Kidney epithelial cell (primary cell): ENCODE results near the gene CFAP119. TPM values are rescaled to one million over a fixed set of nuclear protein-coding genes. Genes with fewer than 3 reads are reported as not detected.

Source experiments
- DNase-seq: peaks from one replicate; pipeline ENCODE4 v3.0.0-alpha.2; 2010; ENCODE audit warnings: low read depth
- H3K27me3 ChIP-seq: 2 replicates; pipeline ENCODE4 v1.6.0; 2011; ENCODE audit warnings: low read length; ENCODE audit not compliant: control insufficient read depth, insufficient read depth
- H3K36me3 ChIP-seq: 2 replicates; pipeline ENCODE4 v1.5.1; 2011; ENCODE audit warnings: low read length; ENCODE audit not compliant: control insufficient read depth, insufficient read depth
- H3K4me3 ChIP-seq: 2 replicates; pipeline ENCODE4 v1.5.1; 2011; ENCODE audit warnings: low read depth, mild to moderate bottlenecking, control low read depth, low read length
- total RNA-seq: library from RNA; depleted of rRNA; stranded (reverse); fragments of >200 nt; gene quantifications from 2 replicates; pipeline ENCODE4 v1.2.3, GENCODE V29; 2015
- TF ChIP-seq, protein P1 (sequence below): IDR thresholded peaks from 2 replicates; pipeline ENCODE4 v1.5.1; 2011; ENCODE audit warnings: mild to moderate bottlenecking, moderate library complexity, low read length, control low read depth, inconsistent platforms; ENCODE audit not compliant: insufficient read depth, poor library complexity, severe bottlenecking

CFAP119 gene
- total RNA-seq, 1 donor from 2014 or later: 1.6 TPM

DNA sequence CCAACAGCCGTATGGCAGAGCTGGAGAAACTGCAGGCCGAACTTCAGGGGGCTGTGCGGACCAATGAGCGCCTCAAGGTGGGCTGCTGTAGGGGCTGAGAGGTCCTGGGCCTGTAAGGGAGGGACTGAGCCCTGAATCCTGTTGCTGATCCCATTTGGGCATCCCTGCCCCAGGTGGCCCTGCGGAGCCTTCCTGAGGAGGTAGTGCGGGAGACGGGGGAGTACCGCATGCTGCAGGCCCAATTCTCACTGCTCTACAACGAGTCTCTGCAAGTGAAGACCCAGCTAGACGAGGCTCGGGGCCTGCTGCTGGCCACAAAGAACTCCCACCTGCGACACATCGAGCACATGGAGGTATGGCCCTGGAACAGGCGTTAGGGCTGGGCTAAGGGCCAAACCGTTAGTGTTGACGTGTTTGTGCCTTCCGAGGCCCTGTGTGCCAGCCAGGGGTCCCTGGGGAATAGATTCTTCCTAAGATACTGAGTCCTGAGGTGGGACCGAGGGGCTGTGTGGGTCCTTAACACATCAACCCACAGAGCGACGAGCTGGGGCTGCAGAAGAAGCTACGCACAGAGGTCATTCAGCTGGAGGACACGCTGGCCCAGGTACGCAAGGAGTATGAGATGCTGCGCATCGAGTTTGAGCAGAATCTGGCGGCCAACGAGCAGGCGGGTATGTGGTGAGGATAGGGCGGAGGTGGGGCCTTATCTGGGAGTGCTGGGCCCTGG, 4.5 kb upstream of the CFAP119 start:
- Histone ChIP-seq H3K4me3 (no peak overlapping the region), H3K36me3 (peaks cover 11% of the 10 kb centered on the region), H3K27me3 (no peaks in the 10 kb centered on the region)
- no peak for DNase-seq
- TF ChIP-seq, protein P1, sequence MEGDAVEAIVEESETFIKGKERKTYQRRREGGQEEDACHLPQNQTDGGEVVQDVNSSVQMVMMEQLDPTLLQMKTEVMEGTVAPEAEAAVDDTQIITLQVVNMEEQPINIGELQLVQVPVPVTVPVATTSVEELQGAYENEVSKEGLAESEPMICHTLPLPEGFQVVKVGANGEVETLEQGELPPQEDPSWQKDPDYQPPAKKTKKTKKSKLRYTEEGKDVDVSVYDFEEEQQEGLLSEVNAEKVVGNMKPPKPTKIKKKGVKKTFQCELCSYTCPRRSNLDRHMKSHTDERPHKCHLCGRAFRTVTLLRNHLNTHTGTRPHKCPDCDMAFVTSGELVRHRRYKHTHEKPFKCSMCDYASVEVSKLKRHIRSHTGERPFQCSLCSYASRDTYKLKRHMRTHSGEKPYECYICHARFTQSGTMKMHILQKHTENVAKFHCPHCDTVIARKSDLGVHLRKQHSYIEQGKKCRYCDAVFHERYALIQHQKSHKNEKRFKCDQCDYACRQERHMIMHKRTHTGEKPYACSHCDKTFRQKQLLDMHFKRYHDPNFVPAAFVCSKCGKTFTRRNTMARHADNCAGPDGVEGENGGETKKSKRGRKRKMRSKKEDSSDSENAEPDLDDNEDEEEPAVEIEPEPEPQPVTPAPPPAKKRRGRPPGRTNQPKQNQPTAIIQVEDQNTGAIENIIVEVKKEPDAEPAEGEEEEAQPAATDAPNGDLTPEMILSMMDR: no peak

DNA sequence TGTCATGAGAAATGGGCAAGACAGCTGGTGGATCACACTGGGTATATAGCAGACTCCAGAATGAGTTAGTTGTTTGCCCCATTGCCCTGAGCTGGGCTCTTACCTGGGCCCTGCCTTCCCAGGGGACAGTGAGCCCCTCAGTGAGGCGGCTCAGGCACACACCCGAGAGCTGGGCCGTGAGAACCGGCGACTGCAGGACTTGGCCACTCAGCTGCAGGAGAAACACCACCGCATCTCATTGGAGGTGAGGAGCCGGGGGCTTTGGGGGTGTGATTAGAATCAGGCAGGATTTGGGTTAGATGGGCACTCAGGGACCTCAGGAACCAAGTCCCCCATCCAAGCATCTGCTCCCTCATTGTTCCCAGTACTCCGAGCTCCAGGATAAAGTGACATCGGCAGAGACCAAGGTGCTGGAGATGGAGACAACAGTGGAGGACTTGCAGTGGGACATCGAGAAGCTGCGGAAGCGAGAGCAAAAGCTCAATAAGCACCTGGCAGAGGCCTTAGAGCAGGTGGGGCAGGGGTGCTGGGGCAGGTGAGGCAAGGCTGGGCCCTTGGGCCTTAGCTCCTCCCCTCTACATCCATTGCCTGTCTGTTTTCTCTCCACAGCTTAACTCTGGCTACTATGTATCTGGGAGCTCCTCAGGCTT, 3.1 kb upstream of the CFAP119 start:
- no peak for DNase-seq
- H3K27me3 ChIP-seq: no peaks in the 10 kb centered on the region
- H3K36me3 ChIP-seq: peaks cover 12% of the 10 kb centered on the region
- H3K4me3 ChIP-seq: no peak overlapping the region
- TF ChIP-seq, protein P1: no peak

DNA sequence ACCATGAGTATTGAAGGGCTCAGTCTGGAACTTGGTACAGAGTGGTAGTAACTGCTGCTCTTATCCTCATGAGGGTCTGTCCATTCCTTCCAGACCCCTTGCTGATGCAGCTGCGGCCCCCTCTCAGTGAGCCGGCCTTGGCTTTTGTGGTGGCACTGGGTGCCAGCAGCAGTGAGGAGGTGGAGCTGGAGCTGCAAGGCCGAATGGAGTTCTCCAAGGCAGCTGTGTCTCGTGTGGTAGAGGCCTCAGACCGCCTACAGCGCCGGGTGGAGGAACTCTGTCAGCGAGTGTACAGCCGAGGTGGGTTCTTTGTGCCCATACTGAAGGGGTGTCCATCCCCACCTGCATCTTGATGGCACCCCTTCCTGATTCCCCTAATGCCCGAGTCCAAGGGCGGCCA, 2.2 kb upstream of the CFAP119 start:
- no peak overlapping the region for H3K4me3 ChIP-seq
- DNase-seq: no peak
- peaks cover 12% of the 10 kb centered on the region for H3K36me3 ChIP-seq
- no peaks in the 10 kb centered on the region for H3K27me3 ChIP-seq
- TF ChIP-seq, protein P1: no peak

DNA sequence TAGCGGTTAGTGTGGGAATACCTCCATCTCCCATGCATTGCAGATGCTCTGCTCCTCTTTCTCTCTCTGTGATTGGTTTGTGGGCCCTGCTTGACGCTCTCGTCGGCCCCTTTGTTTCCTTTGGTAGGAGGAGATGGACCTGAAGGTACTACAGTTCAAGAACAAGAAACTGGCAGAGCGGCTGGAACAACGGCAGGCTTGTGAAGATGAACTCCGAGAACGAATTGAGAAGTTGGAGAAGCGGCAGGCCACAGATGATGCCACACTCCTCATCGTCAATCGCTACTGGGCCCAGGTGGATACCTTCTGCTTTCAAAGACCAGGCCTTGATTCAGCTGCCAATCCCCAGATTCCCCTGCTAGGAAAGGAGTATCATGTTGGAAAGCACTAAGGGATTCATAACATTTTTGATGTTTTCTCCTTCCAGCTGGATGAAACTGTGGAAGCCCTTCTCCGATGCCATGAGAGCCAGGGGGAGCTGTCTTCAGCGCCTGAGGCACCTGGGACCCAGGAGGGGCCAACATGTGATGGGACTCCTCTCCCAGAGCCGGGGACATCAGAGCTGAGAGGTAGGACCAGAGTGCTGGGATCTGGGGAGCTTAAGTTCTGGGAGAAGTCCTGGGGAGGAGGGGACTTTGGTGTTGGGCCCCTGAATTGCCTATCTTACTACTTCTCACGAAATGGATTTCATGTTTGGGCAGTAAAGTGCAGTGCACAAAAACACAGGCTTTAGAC, 1.3 kb upstream of the CFAP119 start:
- Histone ChIP-seq H3K27me3 (no peaks in the 10 kb centered on the region), H3K4me3 (peak overlapping the region; percentile 82), H3K36me3 (peaks cover 9% of the 10 kb centered on the region)
- TF ChIP-seq, protein P1: no peak
- DNase-seq: no peak

DNA sequence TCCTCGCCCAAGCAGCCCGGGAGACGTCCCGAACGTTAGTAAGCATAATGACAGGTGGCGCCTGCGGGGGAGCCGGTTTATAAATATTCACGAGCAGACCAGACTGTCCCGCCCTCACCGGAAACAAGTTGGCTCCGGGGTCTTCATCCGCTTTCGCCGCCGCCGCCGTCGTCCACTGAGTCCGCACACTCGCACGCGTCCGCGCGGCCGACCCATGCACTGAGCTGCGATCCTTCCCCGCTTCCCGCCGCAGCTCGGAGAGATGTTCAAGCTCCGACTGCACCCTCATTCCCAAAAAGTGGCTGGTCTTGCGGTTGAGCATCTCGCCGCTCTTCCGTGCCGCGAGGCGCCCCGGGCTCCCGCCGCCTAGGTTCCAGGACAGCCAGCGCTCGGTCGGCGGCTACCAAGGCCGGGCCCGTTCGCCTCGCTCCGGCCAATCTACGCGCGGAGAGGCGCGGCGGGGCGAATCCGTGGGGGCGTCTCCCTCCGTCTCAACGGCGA, 385 bp downstream of the CFAP119 start:
- peaks cover 9% of the 10 kb centered on the region for H3K36me3 ChIP-seq
- H3K4me3 ChIP-seq: peak overlapping the region; percentile 82
- H3K27me3 ChIP-seq: no peaks in the 10 kb centered on the region
- DNase-seq: no peak
- TF ChIP-seq, protein P1: no peak
